ENCODE measurements around the gene ATP1B3. TPM values are rescaled to one million over a fixed set of nuclear protein-coding genes. Genes with fewer than 3 reads are reported as not detected.

The ATP1B3 gene
- total and polyA plus RNA-seq, 2 of the 13 experiments (the other 11 are each of a cell fraction or from before 2014, with no cell fraction given): 84.3 to 93.6 TPM

GRCh38 chr3:141949972-141950371, 73.5 kb downstream of the ATP1B3 start (continued):
- TF ChIP-seq PBX3 (CRISPR knock-in tag; IDR thresholded peaks at IDR 0.05; ENCODE audit: borderline replicate concordance): no peak
- no peak for TF ChIP-seq RERE (CRISPR knock-in tag; IDR thresholded peaks at IDR 0.05; ENCODE audit: low read depth)
- no peak for TF ChIP-seq ATF5 (CRISPR knock-in tag; IDR thresholded peaks at IDR 0.05; ENCODE audit: low read depth)
- TF ChIP-seq TCF7 (IDR thresholded peaks at IDR 0.05; ENCODE audit: low read depth): peak; percentile 82
- no peak for TF ChIP-seq TIGD3 (CRISPR knock-in tag; IDR thresholded peaks at IDR 0.05; ENCODE audit: borderline replicate concordance)
- TF ChIP-seq ZKSCAN1 (IDR thresholded peaks at IDR 0.05; ENCODE audit: low read length): no peak
- no peak for TF ChIP-seq ZNF619 (CRISPR knock-in tag; IDR thresholded peaks at IDR 0.05)
- no peak for TF ChIP-seq KLF9 (CRISPR knock-in tag; IDR thresholded peaks at IDR 0.05; ENCODE audit: low read depth)
- no peak for TF ChIP-seq RAD21 (CRISPR knock-in tag; IDR thresholded peaks at IDR 0.05)
- TF ChIP-seq THAP8 (CRISPR knock-in tag; IDR thresholded peaks at IDR 0.05; ENCODE audit: borderline replicate concordance): no peak
- no peak for TF ChIP-seq SOX6 (IDR thresholded peaks at IDR 0.05)
- peak; percentile 41; the same call in 1 of the 2 replicates for TF ChIP-seq SOX6 (CRISPR knock-in tag; IDR thresholded peaks at IDR 0.05)
- no peak for TF ChIP-seq IRF9 (CRISPR knock-in tag; IDR thresholded peaks at IDR 0.05; ENCODE audit: borderline replicate concordance)
- peak; percentile 79 for TF ChIP-seq ZBTB21 (CRISPR knock-in tag; IDR thresholded peaks at IDR 0.05)
- TF ChIP-seq TEAD3 (CRISPR knock-in tag; optimal IDR thresholded peaks at IDR 0.05; ENCODE audit: borderline replicate concordance): no peak
- TF ChIP-seq ZNF674 (CRISPR knock-in tag; IDR thresholded peaks at IDR 0.05; ENCODE audit: low read depth): no peak
- no peak for TF ChIP-seq PPARG (CRISPR knock-in tag; conservative IDR thresholded peaks at IDR 0.05)
- no peak for TF ChIP-seq ATF7-NPFF (CRISPR knock-in tag; IDR thresholded peaks at IDR 0.05; ENCODE audit: low read depth)
- TF ChIP-seq ZC3H13 (CRISPR knock-in tag; IDR thresholded peaks at IDR 0.05): no peak
- TF ChIP-seq ZNF589 (CRISPR knock-in tag; conservative IDR thresholded peaks at IDR 0.05): no peak
- no peak for TF ChIP-seq ZNF660 (CRISPR knock-in tag; IDR thresholded peaks at IDR 0.05; ENCODE audit: borderline replicate concordance, low read depth)
- no peak for TF ChIP-seq ZNF44 (CRISPR knock-in tag; IDR thresholded peaks at IDR 0.05)

Measured in HepG2 (cell line).